Measurements from ENCODE around the gene USF3.
"Not testable (repeated sequence)": the region's sequence is repeated elsewhere in the genome, so short reads cannot be mapped to it uniquely, and the experiment has no call there.

USF3 gene

GRCh38 chr3:113648524-113648923 is 47.9 kb downstream of the USF3 start:
- Histone ChIP-seq H3K27ac (ENCODE audit: low read length) (no peak overlapping the region), H3K9me3 (ENCODE audit: control insufficient read depth, low read depth, low read length) (peaks cover 15% of the 10 kb centered on the region), H3K9ac (ENCODE audit: low read length) (no peak overlapping the region), H3K4me3 (ENCODE audit: low read length) (no peak overlapping the region), H3K4me1 (ENCODE audit: control insufficient read depth, low read depth, low read length) (no peaks in the 10 kb centered on the region), H3K27me3 (ENCODE audit: control insufficient read depth, insufficient read depth, low read length) (no peaks in the 10 kb centered on the region), H3K36me3 (ENCODE audit: control insufficient read depth, low read depth, low read length) (no peaks in the 10 kb centered on the region)

- H3K4me1 ChIP-seq (ENCODE audit: control insufficient read depth, low read depth, low read length) = no peaks in the 10 kb centered on the region
- H3K4me3 ChIP-seq (ENCODE audit: low read length) = no peak overlapping the region
- H3K27me3 ChIP-seq (ENCODE audit: control insufficient read depth, insufficient read depth, low read length) = no peaks in the 10 kb centered on the region
- no peaks in the 10 kb centered on the region for H3K36me3 ChIP-seq (ENCODE audit: control insufficient read depth, low read depth, low read length)
- peaks cover 15% of the 10 kb centered on the region for H3K9me3 ChIP-seq (ENCODE audit: control insufficient read depth, low read depth, low read length)
- no peak overlapping the region for H3K9ac ChIP-seq (ENCODE audit: low read length)
- no peak overlapping the region for H3K27ac ChIP-seq (ENCODE audit: low read length)
Measured at GRCh38 chr3:113643583-113643982, 52.9 kb downstream of the USF3 start.

GRCh38 chr3:113638910-113639309 is 57.5 kb downstream of the USF3 start:
- no peaks in the 10 kb centered on the region for H3K36me3 ChIP-seq (ENCODE audit: control insufficient read depth, low read depth, low read length)
- no peak overlapping the region for H3K27ac ChIP-seq (ENCODE audit: low read length)
- no peaks in the 10 kb centered on the region for H3K27me3 ChIP-seq (ENCODE audit: control insufficient read depth, insufficient read depth, low read length)
- H3K4me1 ChIP-seq (ENCODE audit: control insufficient read depth, low read depth, low read length) = no peaks in the 10 kb centered on the region
- no peak overlapping the region for H3K9ac ChIP-seq (ENCODE audit: low read length)
- no peak overlapping the region for H3K4me3 ChIP-seq (ENCODE audit: low read length)
- H3K9me3 ChIP-seq (ENCODE audit: control insufficient read depth, low read depth, low read length) = peaks cover 2% of the 10 kb centered on the region

GRCh38 chr3:113637756-113638155 is 58.7 kb downstream of the USF3 start:
- H3K27me3 ChIP-seq (ENCODE audit: control insufficient read depth, insufficient read depth, low read length) = no peaks in the 10 kb centered on the region
- H3K4me3 ChIP-seq (ENCODE audit: low read length) = no peak overlapping the region
- no peak overlapping the region for H3K27ac ChIP-seq (ENCODE audit: low read length)
- no peaks in the 10 kb centered on the region for H3K36me3 ChIP-seq (ENCODE audit: control insufficient read depth, low read depth, low read length)
- H3K9me3 ChIP-seq (ENCODE audit: control insufficient read depth, low read depth, low read length) = no peaks in the 10 kb centered on the region
- no peaks in the 10 kb centered on the region for H3K4me1 ChIP-seq (ENCODE audit: control insufficient read depth, low read depth, low read length)
- H3K9ac ChIP-seq (ENCODE audit: low read length) = no peak overlapping the region

DNA sequence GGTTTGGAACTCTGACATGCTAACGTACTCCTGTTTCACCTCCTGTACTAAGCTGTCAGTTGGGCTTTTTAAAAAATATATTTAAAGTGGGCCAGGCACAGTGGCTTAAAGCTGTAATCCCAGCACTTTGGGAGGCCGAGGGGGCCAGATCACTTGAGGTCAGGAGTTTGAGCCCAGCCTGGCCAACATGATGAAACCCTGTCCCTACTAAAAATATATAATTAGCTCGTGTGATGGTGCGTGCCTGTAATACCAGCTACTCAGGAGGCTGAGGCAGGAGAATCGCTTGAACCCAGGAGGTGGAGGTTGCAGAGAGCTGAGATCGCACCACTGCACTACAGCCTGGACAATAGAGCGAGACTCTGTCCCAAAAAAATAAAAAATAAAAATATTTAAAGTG is 60.4 kb downstream of the USF3 start:
- H3K4me3 ChIP-seq (ENCODE audit: low read length); H3K4me1 ChIP-seq (ENCODE audit: control insufficient read depth, low read depth, low read length); H3K27me3 ChIP-seq (ENCODE audit: control insufficient read depth, insufficient read depth, low read length); H3K36me3 ChIP-seq (ENCODE audit: control insufficient read depth, low read depth, low read length); H3K9ac ChIP-seq (ENCODE audit: low read length); H3K27ac ChIP-seq (ENCODE audit: low read length); H3K9me3 ChIP-seq (ENCODE audit: control insufficient read depth, low read depth, low read length): not testable (repeated sequence)

GRCh38 chr3:113634782-113635474 is 61.5 kb downstream of the USF3 start:
- Histone ChIP-seq H3K9me3 (ENCODE audit: control insufficient read depth, low read depth, low read length) (no peaks in the 10 kb centered on the region), H3K4me1 (ENCODE audit: control insufficient read depth, low read depth, low read length) (no peaks in the 10 kb centered on the region), H3K27me3 (ENCODE audit: control insufficient read depth, insufficient read depth, low read length) (no peaks in the 10 kb centered on the region), H3K27ac (ENCODE audit: low read length) (no peak overlapping the region), H3K9ac (ENCODE audit: low read length) (no peak overlapping the region), H3K4me3 (ENCODE audit: low read length) (no peak overlapping the region), H3K36me3 (ENCODE audit: control insufficient read depth, low read depth, low read length) (no peaks in the 10 kb centered on the region)

GRCh38 chr3:113631573-113631972 is 64.9 kb downstream of the USF3 start:
- Histone ChIP-seq H3K4me3 (ENCODE audit: low read length) (no peak overlapping the region), H3K9ac (ENCODE audit: low read length) (no peak overlapping the region)

DNA sequence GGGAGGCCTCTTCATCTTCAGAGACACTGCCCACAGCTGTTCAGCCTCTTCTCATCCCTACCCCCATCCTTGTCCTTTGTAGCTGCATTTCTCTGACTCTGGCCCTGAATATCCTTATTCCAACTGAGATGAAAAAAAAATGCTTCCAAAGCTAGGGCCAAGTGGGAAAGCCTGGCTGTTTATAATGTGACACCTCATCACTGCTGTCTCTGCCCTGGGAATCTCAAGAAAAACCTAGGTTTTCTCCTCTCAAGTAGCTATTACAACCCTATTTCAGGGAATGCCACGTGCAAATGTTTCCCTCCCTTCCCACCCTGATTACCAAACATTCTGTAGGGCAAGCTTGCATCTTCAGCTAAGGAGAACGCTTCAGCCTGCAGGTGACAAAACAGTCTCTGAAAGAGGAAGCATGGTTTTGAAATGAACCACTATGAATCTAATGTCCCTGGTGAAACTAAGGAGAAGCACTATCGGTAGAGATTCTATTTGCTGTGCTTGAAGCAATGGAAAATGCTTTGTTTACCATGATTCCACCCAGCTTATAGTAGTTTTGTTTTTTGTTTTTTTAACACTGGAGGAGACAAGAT is 65.4 kb downstream of the USF3 start:
- no peak overlapping the region for H3K9ac ChIP-seq (ENCODE audit: low read length)
- H3K27me3 ChIP-seq (ENCODE audit: control insufficient read depth, insufficient read depth, low read length) = no peaks in the 10 kb centered on the region
- H3K27ac ChIP-seq (ENCODE audit: low read length) = no peak overlapping the region
- no peaks in the 10 kb centered on the region for H3K9me3 ChIP-seq (ENCODE audit: control insufficient read depth, low read depth, low read length)
- no peak overlapping the region for H3K4me3 ChIP-seq (ENCODE audit: low read length)
- no peaks in the 10 kb centered on the region for H3K36me3 ChIP-seq (ENCODE audit: control insufficient read depth, low read depth, low read length)
- H3K4me1 ChIP-seq (ENCODE audit: control insufficient read depth, low read depth, low read length) = no peaks in the 10 kb centered on the region

More at GRCh38 chr3:113631573-113631972, 64.9 kb downstream of the USF3 start:
- H3K27ac ChIP-seq (ENCODE audit: low read length) = no peak overlapping the region
- no peaks in the 10 kb centered on the region for H3K27me3 ChIP-seq (ENCODE audit: control insufficient read depth, insufficient read depth, low read length)
- no peaks in the 10 kb centered on the region for H3K9me3 ChIP-seq (ENCODE audit: control insufficient read depth, low read depth, low read length)
- H3K4me1 ChIP-seq (ENCODE audit: control insufficient read depth, low read depth, low read length) = no peaks in the 10 kb centered on the region
- H3K36me3 ChIP-seq (ENCODE audit: control insufficient read depth, low read depth, low read length) = no peaks in the 10 kb centered on the region

GRCh38 chr3:113629584-113630421 is 66.6 kb downstream of the USF3 start:
- Histone ChIP-seq H3K4me1 (ENCODE audit: control insufficient read depth, low read depth, low read length) (no peaks in the 10 kb centered on the region), H3K9me3 (ENCODE audit: control insufficient read depth, low read depth, low read length) (no peaks in the 10 kb centered on the region), H3K4me3 (ENCODE audit: low read length) (no peak overlapping the region)

DNA sequence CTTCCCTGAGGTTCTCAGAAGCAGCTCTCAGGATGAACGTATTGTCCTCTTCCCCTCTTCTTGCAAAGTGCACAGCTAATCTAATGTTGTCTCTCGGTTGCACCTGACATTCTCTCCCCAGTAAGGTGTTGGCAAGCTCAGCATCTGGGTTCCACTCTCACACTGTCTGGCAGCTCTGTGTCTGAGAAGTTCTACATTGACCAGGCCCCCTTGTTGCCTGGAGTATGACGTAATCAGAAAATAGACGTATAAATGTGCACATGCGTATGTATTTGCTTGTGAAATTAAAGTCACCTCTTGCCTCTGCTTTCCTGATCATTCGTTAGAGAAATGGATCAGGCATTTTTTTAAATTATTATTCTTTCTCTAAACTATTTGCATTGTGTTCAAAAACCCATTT is 67.7 kb downstream of the USF3 start:
- Histone ChIP-seq H3K9ac (ENCODE audit: low read length) (no peak overlapping the region), H3K27ac (ENCODE audit: low read length) (no peak overlapping the region), H3K4me1 (ENCODE audit: control insufficient read depth, low read depth, low read length) (no peaks in the 10 kb centered on the region), H3K9me3 (ENCODE audit: control insufficient read depth, low read depth, low read length) (no peaks in the 10 kb centered on the region), H3K27me3 (ENCODE audit: control insufficient read depth, insufficient read depth, low read length) (peaks cover 8% of the 10 kb centered on the region), H3K36me3 (ENCODE audit: control insufficient read depth, low read depth, low read length) (no peaks in the 10 kb centered on the region), H3K4me3 (ENCODE audit: low read length) (no peak overlapping the region)

More at GRCh38 chr3:113629584-113630421, 66.6 kb downstream of the USF3 start:
- no peak overlapping the region for H3K9ac ChIP-seq (ENCODE audit: low read length)
- H3K36me3 ChIP-seq (ENCODE audit: control insufficient read depth, low read depth, low read length) = no peaks in the 10 kb centered on the region
- H3K27me3 ChIP-seq (ENCODE audit: control insufficient read depth, insufficient read depth, low read length) = no peaks in the 10 kb centered on the region
- H3K27ac ChIP-seq (ENCODE audit: low read length) = no peak overlapping the region

- no peaks in the 10 kb centered on the region for H3K9me3 ChIP-seq (ENCODE audit: control insufficient read depth, low read depth, low read length)
Measured at GRCh38 chr3:113628316-113628715, 68.1 kb downstream of the USF3 start.

More at GRCh38 chr3:113628316-113628715, 68.1 kb downstream of the USF3 start:
- Histone ChIP-seq H3K9ac (ENCODE audit: low read length) (no peak overlapping the region), H3K27me3 (ENCODE audit: control insufficient read depth, insufficient read depth, low read length) (peaks cover 11% of the 10 kb centered on the region), H3K4me3 (ENCODE audit: low read length) (no peak overlapping the region), H3K36me3 (ENCODE audit: control insufficient read depth, low read depth, low read length) (no peaks in the 10 kb centered on the region), H3K4me1 (ENCODE audit: control insufficient read depth, low read depth, low read length) (no peaks in the 10 kb centered on the region), H3K27ac (ENCODE audit: low read length) (no peak overlapping the region)
